WTC11 (cell line): ENCODE measurements around the gene TEX12. TPM values are rescaled to one million over a fixed set of nuclear protein-coding genes. Genes with fewer than 3 reads are reported as not detected.

Source experiments
- ATAC-seq: fragments of 200-7000 bp; cut with Tn5 transposase; 2 replicates; pipeline ENCODE4 v1.10.0; 2021; ENCODE audit warnings: mild to moderate bottlenecking, moderate library complexity
- CTCF ChIA-PET: fragments of 300-600 bp; sonication (Branson Sonifier 250); formaldehyde crosslinking; loops from one replicate; lab custom pipeline; 2021; ENCODE audit warnings: antibody characterized with exemption; lab: Charles Lee
- POLR2A ChIA-PET: fragments of 350-600 bp; sonication (Branson Sonifier 250); formaldehyde crosslinking; loops from one replicate; lab custom pipeline; 2021; ENCODE audit warnings: antibody characterized with exemption; lab: Charles Lee
- DNase-seq: peaks from one replicate; pipeline ENCODE4 v3.0.0; 2021; ENCODE audit warnings: low spot score
- H3K27ac Mint-ChIP-seq: 2 replicates; pipeline ENCODE4 v1.8.0; 2021; ENCODE audit warnings: mixed read lengths
- H3K27me3 Mint-ChIP-seq: 2 replicates; pipeline ENCODE4 v1.8.0; 2021; ENCODE audit warnings: low read depth, mild to moderate bottlenecking, moderate library complexity, mixed read lengths
- H3K36me3 Mint-ChIP-seq: 2 replicates; pipeline ENCODE4 v1.8.0; 2021; ENCODE audit warnings: mixed read lengths
- H3K4me1 Mint-ChIP-seq: 2 replicates; pipeline ENCODE4 v1.8.0; 2022; ENCODE audit warnings: mixed read lengths
- H3K4me3 Mint-ChIP-seq: 2 replicates; pipeline ENCODE4 v1.8.0; 2021; ENCODE audit warnings: mild to moderate bottlenecking, moderate library complexity, mixed read lengths
- H3K9me3 Mint-ChIP-seq: 2 replicates; pipeline ENCODE4 v1.8.0; 2021; ENCODE audit warnings: mixed read lengths
- FOXJ3 ChIP-seq: sonication (generic); formaldehyde crosslinking; IDR thresholded peaks from 2 replicates; pipeline ENCODE4 v1.9.0; 2021; ENCODE audit warnings: missing genetic modification reagents, mild to moderate bottlenecking, borderline replicate concordance
- FOXK1 ChIP-seq: sonication (generic); formaldehyde crosslinking; IDR thresholded peaks from 2 replicates; pipeline ENCODE4 v1.8.0; 2022; ENCODE audit warnings: mild to moderate bottlenecking, moderate library complexity, missing genetic modification reagents
- ZNF416 ChIP-seq: fragments of 250-450 bp; sonication (Bioruptor Pico); IDR thresholded peaks from 2 replicates; pipeline ENCODE4 v1.9.0; 2021; ENCODE audit warnings: mild to moderate bottlenecking, inconsistent platforms
- ZNF423 ChIP-seq: fragments of 250-450 bp; sonication (Bioruptor Pico); IDR thresholded peaks from 2 replicates; pipeline ENCODE4 v2.1.2; 2022; ENCODE audit warnings: mild to moderate bottlenecking, moderate library complexity
- total RNA-seq: library from RNA; stranded (reverse); gene quantifications from 3 replicates; pipeline ENCODE4 v1.2.3, GENCODE V29; 2021
- TF ChIP-seq, protein P1 (sequence below): sonication (generic); formaldehyde crosslinking; IDR thresholded peaks from 2 replicates; pipeline ENCODE4 v1.8.1; 2023; ENCODE audit warnings: mild to moderate bottlenecking, missing genetic modification reagents
- TF ChIP-seq, protein P2 (sequence below): sonication (generic); formaldehyde crosslinking; IDR thresholded peaks from 2 replicates; pipeline ENCODE4 v1.8.1; 2023; ENCODE audit warnings: mild to moderate bottlenecking, missing genetic modification reagents
- TF ChIP-seq, protein P3 (sequence below): fragments of 250-450 bp; sonication (Bioruptor Pico); conservative IDR thresholded peaks from 2 replicates; pipeline ENCODE4 v1.9.0; 2021; ENCODE audit warnings: mild to moderate bottlenecking
- TF ChIP-seq, protein P4 (sequence below): sonication (generic); formaldehyde crosslinking; IDR thresholded peaks from 2 replicates; pipeline ENCODE4 v1.8.1; 2022; ENCODE audit warnings: mild to moderate bottlenecking, moderate library complexity, missing genetic modification reagents
- TF ChIP-seq, protein P5 (sequence below): sonication (generic); formaldehyde crosslinking; IDR thresholded peaks from 2 replicates; pipeline ENCODE4 v1.8.0; 2022; ENCODE audit warnings: missing genetic modification reagents
- TF ChIP-seq, protein P6 (sequence below): sonication (generic); formaldehyde crosslinking; conservative IDR thresholded peaks from 2 replicates; pipeline ENCODE4 v1.8.1; 2023; ENCODE audit warnings: mild to moderate bottlenecking, low read depth, missing genetic modification reagents, moderate library complexity
- TF ChIP-seq, protein P7 (sequence below): sonication (generic); formaldehyde crosslinking; IDR thresholded peaks from 2 replicates; pipeline ENCODE4 v1.8.1; 2022; ENCODE audit warnings: mild to moderate bottlenecking, missing genetic modification reagents, moderate library complexity, borderline replicate concordance

The TEX12 gene
- total RNA-seq, 1 experiment from 2014 or later: not detected

DNA sequence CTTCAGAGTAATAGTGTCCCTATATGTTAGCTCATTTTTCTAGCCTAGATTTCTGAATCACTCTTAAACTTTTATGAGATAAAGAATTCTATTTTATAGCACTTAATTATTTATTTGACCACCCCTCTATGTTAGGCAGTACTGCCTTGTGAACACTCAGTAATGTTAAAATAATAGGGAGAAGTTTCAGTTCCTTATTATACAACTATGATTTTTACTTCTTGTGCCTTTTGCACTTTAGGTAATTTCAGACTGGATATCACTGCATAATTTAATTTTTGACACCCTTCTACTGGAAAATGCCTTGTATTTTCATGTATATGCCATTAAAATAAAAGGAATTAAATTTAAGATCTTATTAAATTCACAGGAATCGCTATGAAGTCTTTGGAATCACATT is 11.3 kb downstream of the TEX12 start:
- CTCF ChIA-PET: interaction anchor here (0.7 kb wide), 2 partner anchors 174 to 1277 kb away, joined by 4 to 6 read pairs; no protein-coding TSS in a partner anchor
- ATAC-seq: no peak
- H3K4me3 Mint-ChIP-seq: no peak overlapping the region
- no peaks in the 10 kb centered on the region for H3K4me1 Mint-ChIP-seq
- DNase-seq: no peak
- no peak overlapping the region for H3K27ac Mint-ChIP-seq
- no peaks in the 10 kb centered on the region; the same call in 1 of the 2 replicates for H3K36me3 Mint-ChIP-seq
- POLR2A ChIA-PET: no interaction called here
- H3K9me3 Mint-ChIP-seq: peaks cover 3% of the 10 kb centered on the region
- H3K27me3 Mint-ChIP-seq: no peaks in the 10 kb centered on the region; the same call in 1 of the 2 replicates
- TF ChIP-seq, protein P1, sequence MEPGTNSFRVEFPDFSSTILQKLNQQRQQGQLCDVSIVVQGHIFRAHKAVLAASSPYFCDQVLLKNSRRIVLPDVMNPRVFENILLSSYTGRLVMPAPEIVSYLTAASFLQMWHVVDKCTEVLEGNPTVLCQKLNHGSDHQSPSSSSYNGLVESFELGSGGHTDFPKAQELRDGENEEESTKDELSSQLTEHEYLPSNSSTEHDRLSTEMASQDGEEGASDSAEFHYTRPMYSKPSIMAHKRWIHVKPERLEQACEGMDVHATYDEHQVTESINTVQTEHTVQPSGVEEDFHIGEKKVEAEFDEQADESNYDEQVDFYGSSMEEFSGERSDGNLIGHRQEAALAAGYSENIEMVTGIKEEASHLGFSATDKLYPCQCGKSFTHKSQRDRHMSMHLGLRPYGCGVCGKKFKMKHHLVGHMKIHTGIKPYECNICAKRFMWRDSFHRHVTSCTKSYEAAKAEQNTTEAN (CRISPR knock-in tag): no peak
- TF ChIP-seq, protein P2, sequence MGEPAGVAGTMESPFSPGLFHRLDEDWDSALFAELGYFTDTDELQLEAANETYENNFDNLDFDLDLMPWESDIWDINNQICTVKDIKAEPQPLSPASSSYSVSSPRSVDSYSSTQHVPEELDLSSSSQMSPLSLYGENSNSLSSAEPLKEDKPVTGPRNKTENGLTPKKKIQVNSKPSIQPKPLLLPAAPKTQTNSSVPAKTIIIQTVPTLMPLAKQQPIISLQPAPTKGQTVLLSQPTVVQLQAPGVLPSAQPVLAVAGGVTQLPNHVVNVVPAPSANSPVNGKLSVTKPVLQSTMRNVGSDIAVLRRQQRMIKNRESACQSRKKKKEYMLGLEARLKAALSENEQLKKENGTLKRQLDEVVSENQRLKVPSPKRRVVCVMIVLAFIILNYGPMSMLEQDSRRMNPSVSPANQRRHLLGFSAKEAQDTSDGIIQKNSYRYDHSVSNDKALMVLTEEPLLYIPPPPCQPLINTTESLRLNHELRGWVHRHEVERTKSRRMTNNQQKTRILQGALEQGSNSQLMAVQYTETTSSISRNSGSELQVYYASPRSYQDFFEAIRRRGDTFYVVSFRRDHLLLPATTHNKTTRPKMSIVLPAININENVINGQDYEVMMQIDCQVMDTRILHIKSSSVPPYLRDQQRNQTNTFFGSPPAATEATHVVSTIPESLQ (CRISPR knock-in tag): no peak
- TF ChIP-seq, protein P3, sequence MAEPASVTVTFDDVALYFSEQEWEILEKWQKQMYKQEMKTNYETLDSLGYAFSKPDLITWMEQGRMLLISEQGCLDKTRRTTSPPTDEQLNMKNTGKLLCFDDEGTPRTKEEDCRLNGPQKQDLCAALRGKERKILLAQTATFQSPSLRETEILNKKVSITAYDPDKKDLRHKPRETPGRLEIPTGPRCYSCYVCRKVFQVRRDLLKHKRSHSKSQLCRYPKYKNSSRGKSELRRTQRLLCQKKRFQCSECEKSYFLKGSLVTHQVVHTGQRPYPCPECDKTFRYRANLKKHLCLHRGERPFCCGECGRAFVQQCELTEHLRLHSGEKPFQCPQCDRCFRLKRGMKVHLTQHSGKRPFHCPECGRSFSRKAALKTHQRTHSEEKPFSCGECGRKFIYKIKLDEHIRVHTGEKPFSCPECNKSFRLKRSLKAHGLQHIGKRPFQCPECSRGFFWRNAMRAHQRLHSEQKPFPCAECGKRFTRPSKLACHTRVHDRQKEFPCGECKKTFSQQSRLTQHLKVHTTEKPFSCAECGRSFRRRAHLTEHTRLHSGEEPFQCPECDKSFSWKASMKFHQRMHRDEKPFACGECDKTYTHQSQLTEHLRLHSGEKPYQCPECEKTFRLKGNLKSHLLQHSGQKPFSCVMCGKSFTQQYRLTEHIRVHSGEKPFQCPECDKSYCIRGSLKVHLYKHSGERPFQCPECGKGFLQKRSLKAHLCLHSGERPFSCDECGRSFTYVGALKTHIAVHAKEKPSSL (CRISPR knock-in tag): no peak
- TF ChIP-seq, protein P4, sequence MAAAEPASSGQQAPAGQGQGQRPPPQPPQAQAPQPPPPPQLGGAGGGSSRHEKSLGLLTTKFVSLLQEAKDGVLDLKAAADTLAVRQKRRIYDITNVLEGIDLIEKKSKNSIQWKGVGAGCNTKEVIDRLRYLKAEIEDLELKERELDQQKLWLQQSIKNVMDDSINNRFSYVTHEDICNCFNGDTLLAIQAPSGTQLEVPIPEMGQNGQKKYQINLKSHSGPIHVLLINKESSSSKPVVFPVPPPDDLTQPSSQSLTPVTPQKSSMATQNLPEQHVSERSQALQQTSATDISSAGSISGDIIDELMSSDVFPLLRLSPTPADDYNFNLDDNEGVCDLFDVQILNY (CRISPR knock-in tag): no peak
- TF ChIP-seq ZNF416 (CRISPR knock-in tag) (no peak), FOXK1 (CRISPR knock-in tag) (no peak), FOXJ3 (CRISPR knock-in tag) (no peak), ZNF423 (CRISPR knock-in tag) (no peak)
- TF ChIP-seq, protein P5, sequence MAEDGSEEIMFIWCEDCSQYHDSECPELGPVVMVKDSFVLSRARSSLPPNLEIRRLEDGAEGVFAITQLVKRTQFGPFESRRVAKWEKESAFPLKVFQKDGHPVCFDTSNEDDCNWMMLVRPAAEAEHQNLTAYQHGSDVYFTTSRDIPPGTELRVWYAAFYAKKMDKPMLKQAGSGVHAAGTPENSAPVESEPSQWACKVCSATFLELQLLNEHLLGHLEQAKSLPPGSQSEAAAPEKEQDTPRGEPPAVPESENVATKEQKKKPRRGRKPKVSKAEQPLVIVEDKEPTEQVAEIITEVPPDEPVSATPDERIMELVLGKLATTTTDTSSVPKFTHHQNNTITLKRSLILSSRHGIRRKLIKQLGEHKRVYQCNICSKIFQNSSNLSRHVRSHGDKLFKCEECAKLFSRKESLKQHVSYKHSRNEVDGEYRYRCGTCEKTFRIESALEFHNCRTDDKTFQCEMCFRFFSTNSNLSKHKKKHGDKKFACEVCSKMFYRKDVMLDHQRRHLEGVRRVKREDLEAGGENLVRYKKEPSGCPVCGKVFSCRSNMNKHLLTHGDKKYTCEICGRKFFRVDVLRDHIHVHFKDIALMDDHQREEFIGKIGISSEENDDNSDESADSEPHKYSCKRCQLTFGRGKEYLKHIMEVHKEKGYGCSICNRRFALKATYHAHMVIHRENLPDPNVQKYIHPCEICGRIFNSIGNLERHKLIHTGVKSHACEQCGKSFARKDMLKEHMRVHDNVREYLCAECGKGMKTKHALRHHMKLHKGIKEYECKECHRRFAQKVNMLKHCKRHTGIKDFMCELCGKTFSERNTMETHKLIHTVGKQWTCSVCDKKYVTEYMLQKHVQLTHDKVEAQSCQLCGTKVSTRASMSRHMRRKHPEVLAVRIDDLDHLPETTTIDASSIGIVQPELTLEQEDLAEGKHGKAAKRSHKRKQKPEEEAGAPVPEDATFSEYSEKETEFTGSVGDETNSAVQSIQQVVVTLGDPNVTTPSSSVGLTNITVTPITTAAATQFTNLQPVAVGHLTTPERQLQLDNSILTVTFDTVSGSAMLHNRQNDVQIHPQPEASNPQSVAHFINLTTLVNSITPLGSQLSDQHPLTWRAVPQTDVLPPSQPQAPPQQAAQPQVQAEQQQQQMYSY (CRISPR knock-in tag): no peak
- TF ChIP-seq, protein P6, sequence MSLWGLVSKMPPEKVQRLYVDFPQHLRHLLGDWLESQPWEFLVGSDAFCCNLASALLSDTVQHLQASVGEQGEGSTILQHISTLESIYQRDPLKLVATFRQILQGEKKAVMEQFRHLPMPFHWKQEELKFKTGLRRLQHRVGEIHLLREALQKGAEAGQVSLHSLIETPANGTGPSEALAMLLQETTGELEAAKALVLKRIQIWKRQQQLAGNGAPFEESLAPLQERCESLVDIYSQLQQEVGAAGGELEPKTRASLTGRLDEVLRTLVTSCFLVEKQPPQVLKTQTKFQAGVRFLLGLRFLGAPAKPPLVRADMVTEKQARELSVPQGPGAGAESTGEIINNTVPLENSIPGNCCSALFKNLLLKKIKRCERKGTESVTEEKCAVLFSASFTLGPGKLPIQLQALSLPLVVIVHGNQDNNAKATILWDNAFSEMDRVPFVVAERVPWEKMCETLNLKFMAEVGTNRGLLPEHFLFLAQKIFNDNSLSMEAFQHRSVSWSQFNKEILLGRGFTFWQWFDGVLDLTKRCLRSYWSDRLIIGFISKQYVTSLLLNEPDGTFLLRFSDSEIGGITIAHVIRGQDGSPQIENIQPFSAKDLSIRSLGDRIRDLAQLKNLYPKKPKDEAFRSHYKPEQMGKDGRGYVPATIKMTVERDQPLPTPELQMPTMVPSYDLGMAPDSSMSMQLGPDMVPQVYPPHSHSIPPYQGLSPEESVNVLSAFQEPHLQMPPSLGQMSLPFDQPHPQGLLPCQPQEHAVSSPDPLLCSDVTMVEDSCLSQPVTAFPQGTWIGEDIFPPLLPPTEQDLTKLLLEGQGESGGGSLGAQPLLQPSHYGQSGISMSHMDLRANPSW: no peak
- TF ChIP-seq, protein P7, sequence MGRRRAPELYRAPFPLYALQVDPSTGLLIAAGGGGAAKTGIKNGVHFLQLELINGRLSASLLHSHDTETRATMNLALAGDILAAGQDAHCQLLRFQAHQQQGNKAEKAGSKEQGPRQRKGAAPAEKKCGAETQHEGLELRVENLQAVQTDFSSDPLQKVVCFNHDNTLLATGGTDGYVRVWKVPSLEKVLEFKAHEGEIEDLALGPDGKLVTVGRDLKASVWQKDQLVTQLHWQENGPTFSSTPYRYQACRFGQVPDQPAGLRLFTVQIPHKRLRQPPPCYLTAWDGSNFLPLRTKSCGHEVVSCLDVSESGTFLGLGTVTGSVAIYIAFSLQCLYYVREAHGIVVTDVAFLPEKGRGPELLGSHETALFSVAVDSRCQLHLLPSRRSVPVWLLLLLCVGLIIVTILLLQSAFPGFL (CRISPR knock-in tag): no peak
